Esophagus (tissue), 2 donors: ENCODE results near the gene PRC1. TPM values are rescaled to one million over a fixed set of nuclear protein-coding genes. Genes with fewer than 3 reads are reported as not detected.

Experiments used
- H3K27ac ChIP-seq, 2 donors: one replicate each; pipeline ENCODE4 v1.5.1; 2013; ENCODE audit warnings: low read depth in 2 of 2, mild to moderate bottlenecking in 2 of 2, inconsistent platforms in 1 of 2, low read length in 1 of 2, moderate library complexity in 1 of 2
- H3K27me3 ChIP-seq, 2 donors: one replicate each; pipeline ENCODE4 v1.6.1; 2013; ENCODE audit warnings: low read length in 2 of 2, control low read depth in 1 of 2, mild to moderate bottlenecking in 1 of 2; ENCODE audit not compliant: insufficient read depth in 2 of 2, control insufficient read depth in 1 of 2
- H3K36me3 ChIP-seq, 2 donors: one replicate each; pipeline ENCODE4 v1.6.1; 2013; ENCODE audit warnings: low read length in 1 of 2; ENCODE audit not compliant: control insufficient read depth in 2 of 2, insufficient read depth in 2 of 2
- H3K4me1 ChIP-seq, 2 donors: one replicate each; pipeline ENCODE4 v1.6.1; 2013; ENCODE audit warnings: low read length in 1 of 2; ENCODE audit not compliant: control insufficient read depth in 2 of 2, insufficient read depth in 2 of 2
- H3K4me3 ChIP-seq, 2 donors: one replicate each; pipeline ENCODE4 v1.5.1; 2013; ENCODE audit warnings: low read length in 2 of 2, mild to moderate bottlenecking in 2 of 2, low read depth in 1 of 2, moderate library complexity in 1 of 2
- H3K9me3 ChIP-seq, 2 donors: one replicate each; pipeline ENCODE4 v1.6.1; 2013; ENCODE audit warnings: mild to moderate bottlenecking in 2 of 2, low read depth in 1 of 2, low read length in 1 of 2, moderate library complexity in 1 of 2; ENCODE audit not compliant: control insufficient read depth in 2 of 2, insufficient read depth in 1 of 2
- WGBS, 2 donors: extraction: QIAGEN DNeasy Blood & Tissue Kit; methylation state at CpG; one replicate each; pipeline ENCODE4 v1.1.7; 2013; 5-methylcytosine and 5-hydroxymethylcytosine counted together
- polyA plus RNA-seq, 2 donors: library from polyadenylated mRNA; stranded (reverse); fragments of 200-250 nt; gene quantifications; one replicate each; pipeline ENCODE4 v1.2.3, GENCODE V29; 2013
- donor health status: healthy with polysubstance abuse.
- donor health status: Bipolar disorder and iron deficiency.

PRC1 gene
- polyA plus RNA-seq, 2 donors = 41.2 to 44.1 TPM

- WGBS, 2 donors = 90% methylated on average over 6 of the region's 6 CpGs
- Histone ChIP-seq H3K36me3 (no peaks in the 10 kb centered on the region), H3K27ac (no peak overlapping the region), H3K4me1 (no peaks in the 10 kb centered on the region), H3K4me3 (no peak overlapping the region), H3K27me3 (no peaks in the 10 kb centered on the region), H3K9me3 (no peaks in the 10 kb centered on the region)
Observed at GRCh38 chr15:90991587-90992285, 2.6 kb downstream of the PRC1 start.

DNA sequence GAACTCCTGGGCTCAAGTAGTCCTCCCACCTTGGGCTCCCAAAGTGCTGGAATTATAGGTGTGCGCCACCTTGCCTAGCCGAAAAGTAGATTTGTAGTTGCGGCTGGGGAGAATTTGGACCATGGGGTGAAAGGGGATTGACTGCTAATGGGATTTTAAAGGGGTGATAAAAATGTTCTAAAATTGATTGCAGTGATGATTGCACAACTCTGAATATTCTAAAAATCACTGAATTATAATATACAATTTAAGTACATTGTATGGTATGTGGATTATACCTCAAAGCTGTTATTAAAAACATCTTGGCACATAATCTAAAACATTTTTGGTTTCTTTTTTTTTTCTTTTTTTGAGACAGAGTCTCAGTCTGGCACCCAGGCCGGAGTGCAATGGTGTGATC lies 3.9 kb downstream of the PRC1 start:
- Histone ChIP-seq H3K27me3 (no peaks in the 10 kb centered on the region), H3K4me1 (no peaks in the 10 kb centered on the region), H3K36me3 (no peaks in the 10 kb centered on the region), H3K27ac (no peak overlapping the region), H3K4me3 (no peak overlapping the region), H3K9me3 (no peaks in the 10 kb centered on the region)
- WGBS, 2 donors = 94 to 96% methylated on average over 4 of the region's 4 CpGs

- Histone ChIP-seq H3K27me3 (no peaks in the 10 kb centered on the region), H3K27ac (no peak overlapping the region), H3K36me3 (no peaks in the 10 kb centered on the region), H3K4me1 (no peaks in the 10 kb centered on the region), H3K9me3 (no peaks in the 10 kb centered on the region), H3K4me3 (no peak overlapping the region)
- 86% methylated on average over 7 of the region's 7 CpGs for WGBS, 2 donors
Observed at GRCh38 chr15:90989040-90989768, 5.1 kb downstream of the PRC1 start.

- Histone ChIP-seq H3K4me3 (no peak overlapping the region), H3K27ac (peak overlapping the region in 1 of 2 donors; percentile 2), H3K4me1 (no peaks in the 10 kb centered on the region), H3K36me3 (no peaks in the 10 kb centered on the region), H3K9me3 (no peaks in the 10 kb centered on the region), H3K27me3 (no peaks in the 10 kb centered on the region)
- 67 to 71% methylated on average over 6 of the region's 6 CpGs for WGBS, 2 donors
Observed at GRCh38 chr15:90988296-90988695, 6.0 kb downstream of the PRC1 start.

DNA sequence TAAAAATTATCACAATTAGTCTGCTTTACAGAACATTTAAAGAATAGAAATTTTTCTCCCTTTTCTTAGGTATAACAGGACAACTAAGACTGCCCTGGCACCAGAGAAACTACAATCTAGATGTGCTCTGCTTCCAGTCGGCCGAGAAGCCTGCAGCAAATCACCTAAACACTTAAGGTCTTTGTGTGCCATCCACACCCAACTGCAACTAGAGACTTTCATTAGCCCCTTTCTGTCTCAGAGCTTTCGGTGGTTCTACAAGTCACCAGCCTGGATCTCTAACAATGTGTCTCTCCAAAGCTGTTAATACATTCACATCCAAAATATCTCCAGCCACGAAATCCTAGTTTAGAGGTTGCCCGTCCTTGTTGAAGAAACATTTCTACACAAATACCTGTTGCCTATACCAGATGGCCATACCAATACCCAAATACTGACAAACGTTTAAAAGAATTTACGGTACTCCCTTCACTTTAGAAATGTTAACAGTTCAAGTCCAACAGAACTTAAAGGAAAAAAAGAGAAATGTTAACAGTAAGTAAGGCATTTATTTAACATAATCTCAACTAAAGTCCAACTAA lies 6.7 kb downstream of the PRC1 start:
- Histone ChIP-seq H3K36me3 (no peaks in the 10 kb centered on the region), H3K4me3 (no peak overlapping the region), H3K27me3 (no peaks in the 10 kb centered on the region), H3K27ac (peak overlapping the region in 1 of 2 donors; percentile 28), H3K4me1 (no peaks in the 10 kb centered on the region), H3K9me3 (no peaks in the 10 kb centered on the region)
- WGBS, 2 donors = 60% methylated on average over 7 of the region's 7 CpGs

DNA sequence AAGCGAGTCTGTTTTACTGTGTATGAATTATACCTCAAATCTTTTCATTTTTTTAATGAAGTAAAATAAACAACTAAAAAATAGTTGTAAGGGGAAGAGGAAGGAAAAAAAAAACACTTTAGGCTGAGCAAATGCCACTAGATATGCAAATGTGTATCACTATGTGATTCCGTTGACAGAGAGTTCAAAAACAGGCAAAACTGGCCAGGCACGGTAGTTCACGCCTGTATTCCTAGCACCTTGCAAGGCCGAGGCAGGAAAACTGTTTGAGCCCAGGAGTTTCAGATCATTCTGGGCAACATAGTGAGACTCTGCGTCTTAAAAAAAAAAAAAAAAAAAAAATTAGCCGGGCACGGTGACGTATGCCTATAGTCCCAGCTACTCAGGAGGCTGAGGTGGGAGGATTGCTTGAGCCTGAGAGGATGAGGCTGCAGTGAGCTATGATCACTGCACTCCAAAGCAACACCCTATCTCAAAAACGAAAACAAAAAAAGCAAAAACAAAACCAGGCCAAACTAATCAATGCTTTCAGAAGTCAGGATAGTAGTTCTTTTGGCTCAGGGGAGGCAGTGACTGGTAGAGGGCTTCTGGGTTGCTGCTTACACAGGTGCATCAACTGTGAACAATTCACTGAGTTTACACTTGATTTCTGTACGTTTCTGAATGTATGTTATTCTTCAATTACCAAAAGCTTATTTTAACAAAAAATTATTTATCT lies 7.4 kb downstream of the PRC1 start:
- WGBS, 2 donors = 65 to 68% methylated on average over 11 of the region's 11 CpGs

GRCh38 chr15:90982135-90982534 lies 12.2 kb downstream of the PRC1 start:
- peaks cover 0 to 3% of the 10 kb centered on the region in 2 donors for H3K36me3 ChIP-seq
- no peak overlapping the region for H3K4me3 ChIP-seq
- WGBS, 2 donors = 90% methylated on average over 5 of the region's 5 CpGs
- H3K27me3 ChIP-seq = no peaks in the 10 kb centered on the region
- H3K4me1 ChIP-seq = no peaks in the 10 kb centered on the region
- H3K27ac ChIP-seq = no peak overlapping the region
- H3K9me3 ChIP-seq = no peaks in the 10 kb centered on the region

More for the DNA sequence above, 7.4 kb downstream of the PRC1 start:
- Histone ChIP-seq H3K9me3 (no peaks in the 10 kb centered on the region), H3K4me3 (no peak overlapping the region), H3K36me3 (no peaks in the 10 kb centered on the region), H3K27me3 (no peaks in the 10 kb centered on the region), H3K27ac (peak overlapping the region; percentile 36 to 74), H3K4me1 (no peaks in the 10 kb centered on the region)

DNA sequence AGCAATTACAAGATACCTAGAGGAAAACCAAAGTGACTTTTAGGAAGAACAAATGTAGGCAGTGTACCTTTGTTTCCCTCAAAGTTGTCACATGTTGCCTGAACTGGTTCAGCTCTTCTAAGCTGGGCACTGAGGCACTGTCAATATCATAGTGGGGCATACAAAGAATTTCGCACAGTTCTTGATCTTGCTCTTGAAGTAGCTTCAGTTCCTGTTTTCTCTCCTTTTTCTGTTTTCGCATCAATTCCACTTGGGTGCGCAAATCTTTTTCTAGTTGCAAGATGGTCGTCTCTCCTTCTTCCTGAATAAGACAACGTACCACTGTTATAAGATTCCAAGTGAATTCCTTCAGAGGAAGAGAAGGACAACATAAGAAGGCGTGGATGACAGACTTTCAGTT lies 12.7 kb downstream of the PRC1 start:
- H3K27ac ChIP-seq = no peak overlapping the region
- H3K9me3 ChIP-seq = no peaks in the 10 kb centered on the region
- H3K36me3 ChIP-seq = peaks cover 0 to 3% of the 10 kb centered on the region in 2 donors
- 95 to 96% methylated on average over 6 of the region's 6 CpGs for WGBS, 2 donors
- no peaks in the 10 kb centered on the region for H3K4me1 ChIP-seq
- H3K4me3 ChIP-seq = no peak overlapping the region
- no peaks in the 10 kb centered on the region for H3K27me3 ChIP-seq

GRCh38 chr15:90979582-90979981 lies 14.8 kb downstream of the PRC1 start:
- WGBS, 2 donors = 41 to 53% methylated on average over 1 of the region's 1 CpG
- Histone ChIP-seq H3K27ac (no peak overlapping the region), H3K4me1 (no peaks in the 10 kb centered on the region), H3K4me3 (no peak overlapping the region), H3K9me3 (no peaks in the 10 kb centered on the region), H3K27me3 (no peaks in the 10 kb centered on the region), H3K36me3 (peaks cover 0 to 3% of the 10 kb centered on the region in 2 donors)
